PFSK-1 (cell line): Measurements from ENCODE around the gene HSPA2.

Experiments used
- FOXP2 ChIP-seq: optimal IDR thresholded peaks from 2 replicates; pipeline ENCODE3; 2011; ENCODE audit warnings: borderline replicate concordance, control low read depth, inconsistent platforms; ENCODE audit not compliant: insufficient read depth; ENCODE audit errors: extremely low read length, extremely low read depth
- POLR2AphosphoS5 ChIP-seq: IDR thresholded peaks from 2 replicates; pipeline ENCODE4 v1.6.1; 2012; ENCODE audit warnings: low read depth, mild to moderate bottlenecking, control low read depth, low read length, moderate library complexity
- SIN3A ChIP-seq: IDR thresholded peaks from 2 replicates; pipeline ENCODE4 v1.6.1; 2012; ENCODE audit warnings: mild to moderate bottlenecking, low read length, moderate library complexity, borderline replicate concordance; ENCODE audit not compliant: insufficient read depth
- TAF1 ChIP-seq: IDR thresholded peaks from 2 replicates; pipeline ENCODE4 v1.6.1; 2012; ENCODE audit warnings: low read length, control low read depth, borderline replicate concordance; ENCODE audit not compliant: insufficient read depth
- TF ChIP-seq, protein P1 (sequence below), 2 experiments: IDR thresholded peaks; 2 replicates each; pipeline versions ENCODE4 v1.6.1 to v1.8.0; 2011 to 2012; ENCODE audit warnings: low read depth in 2 of 2, low read length in 2 of 2, control low read depth in 1 of 2, inconsistent platforms in 1 of 2, mild to moderate bottlenecking in 1 of 2, moderate library complexity in 1 of 2; ENCODE audit not compliant: insufficient read depth in 1 of 2

DNA sequence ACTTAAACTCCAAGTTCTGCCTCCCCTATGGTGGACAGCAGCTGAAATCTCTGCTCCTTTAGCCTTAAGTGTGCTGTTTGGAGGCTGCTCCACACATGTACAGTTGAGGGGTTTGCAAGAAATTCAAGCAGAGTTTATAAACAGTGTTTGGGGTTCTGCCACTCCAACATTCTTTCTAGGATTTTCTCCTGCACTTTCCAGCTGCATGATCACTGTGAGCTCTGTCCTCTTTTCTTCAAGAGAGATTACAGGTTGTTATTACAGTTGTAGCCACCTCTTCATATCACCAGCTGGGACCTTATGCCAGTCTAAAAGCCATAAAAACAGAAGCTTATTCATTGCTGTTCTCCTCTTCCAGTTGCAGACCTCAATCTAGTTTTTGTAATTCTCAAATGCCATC lies 45.3 kb upstream of the HSPA2 start:
- no peak for TF ChIP-seq POLR2AphosphoS5
- TF ChIP-seq SIN3A = no peak
- TF ChIP-seq, protein P1, sequence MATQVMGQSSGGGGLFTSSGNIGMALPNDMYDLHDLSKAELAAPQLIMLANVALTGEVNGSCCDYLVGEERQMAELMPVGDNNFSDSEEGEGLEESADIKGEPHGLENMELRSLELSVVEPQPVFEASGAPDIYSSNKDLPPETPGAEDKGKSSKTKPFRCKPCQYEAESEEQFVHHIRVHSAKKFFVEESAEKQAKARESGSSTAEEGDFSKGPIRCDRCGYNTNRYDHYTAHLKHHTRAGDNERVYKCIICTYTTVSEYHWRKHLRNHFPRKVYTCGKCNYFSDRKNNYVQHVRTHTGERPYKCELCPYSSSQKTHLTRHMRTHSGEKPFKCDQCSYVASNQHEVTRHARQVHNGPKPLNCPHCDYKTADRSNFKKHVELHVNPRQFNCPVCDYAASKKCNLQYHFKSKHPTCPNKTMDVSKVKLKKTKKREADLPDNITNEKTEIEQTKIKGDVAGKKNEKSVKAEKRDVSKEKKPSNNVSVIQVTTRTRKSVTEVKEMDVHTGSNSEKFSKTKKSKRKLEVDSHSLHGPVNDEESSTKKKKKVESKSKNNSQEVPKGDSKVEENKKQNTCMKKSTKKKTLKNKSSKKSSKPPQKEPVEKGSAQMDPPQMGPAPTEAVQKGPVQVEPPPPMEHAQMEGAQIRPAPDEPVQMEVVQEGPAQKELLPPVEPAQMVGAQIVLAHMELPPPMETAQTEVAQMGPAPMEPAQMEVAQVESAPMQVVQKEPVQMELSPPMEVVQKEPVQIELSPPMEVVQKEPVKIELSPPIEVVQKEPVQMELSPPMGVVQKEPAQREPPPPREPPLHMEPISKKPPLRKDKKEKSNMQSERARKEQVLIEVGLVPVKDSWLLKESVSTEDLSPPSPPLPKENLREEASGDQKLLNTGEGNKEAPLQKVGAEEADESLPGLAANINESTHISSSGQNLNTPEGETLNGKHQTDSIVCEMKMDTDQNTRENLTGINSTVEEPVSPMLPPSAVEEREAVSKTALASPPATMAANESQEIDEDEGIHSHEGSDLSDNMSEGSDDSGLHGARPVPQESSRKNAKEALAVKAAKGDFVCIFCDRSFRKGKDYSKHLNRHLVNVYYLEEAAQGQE (IDR thresholded peaks at IDR 0.05; ENCODE audit: insufficient read depth in 1 of 2, low read depth in 2 of 2, low read length in 2 of 2) = no peak
- no peak for TF ChIP-seq TAF1
- no peak for TF ChIP-seq FOXP2
